Endothelial cell of umbilical vein (primary cell): ENCODE data around the gene PLA2G4B. TPM values are rescaled to one million over a fixed set of nuclear protein-coding genes. Genes with fewer than 3 reads are reported as not detected.

Source experiments
- BruUV-seq: library from RNA; stranded (reverse); fragments of 400-500 nt; replicated peaks from 2 replicates; lab custom pipeline; 2021; lab: Mats Ljungman, UMichigan
- CTCF ChIA-PET: fragments of 300-600, 350-600 bp; sonication (Branson Sonifier 250); formaldehyde crosslinking; loops from one replicate; lab custom pipeline; 2021; ENCODE audit warnings: antibody characterized with exemption, inconsistent platforms; lab: Charles Lee
- POLR2A ChIA-PET: fragments of 300-600, 350-600 bp; sonication (Branson Sonifier 250); formaldehyde crosslinking; loops from one replicate; lab custom pipeline; 2021; ENCODE audit warnings: antibody characterized with exemption, inconsistent platforms; lab: Charles Lee
- DNase-seq: peaks from one replicate; pipeline ENCODE4 v3.0.0-alpha.2; 2011; ENCODE audit warnings: low read depth, low spot score
- FAIRE-seq: peaks from 2 replicates; lab custom pipeline; 2011; peaks lifted over from hg19 to GRCh38; lab: Jason Lieb, UNC
- H2AFZ ChIP-seq: 2 replicates; pipeline ENCODE4 v1.6.0; 2012; ENCODE audit warnings: low read depth, low read length, control low read depth, inconsistent platforms
- H3K27ac ChIP-seq: 2 replicates; pipeline ENCODE4 v1.5.1; 2011; ENCODE audit warnings: low read depth, mild to moderate bottlenecking, control low read depth, low read length, moderate library complexity; ENCODE audit not compliant: insufficient read depth
- H3K27me3 ChIP-seq, 2 experiments: 2 replicates each; pipeline versions ENCODE4 v1.6.0 to v1.6.1; 2011; ENCODE audit warnings: low read length in 2 of 2, mixed read lengths in 1 of 2; ENCODE audit not compliant: control insufficient read depth in 2 of 2, insufficient read depth in 2 of 2
- H3K36me3 ChIP-seq, 2 experiments: 2 replicates in 1 of 2; 3 replicates in 1 of 2; pipeline ENCODE4 v1.5.1; 2011; ENCODE audit warnings: low read length in 2 of 2, mild to moderate bottlenecking in 1 of 2, moderate library complexity in 1 of 2; ENCODE audit not compliant: control insufficient read depth in 2 of 2, insufficient read depth in 2 of 2; ENCODE audit errors: extremely low read depth in 1 of 2
- H3K4me1 ChIP-seq: 3 replicates; pipeline ENCODE4 v1.5.1; 2011; ENCODE audit warnings: mild to moderate bottlenecking, low read length; ENCODE audit not compliant: control insufficient read depth, insufficient read depth; ENCODE audit errors: extremely low read depth
- H3K4me2 ChIP-seq: 2 replicates; pipeline ENCODE4 v1.6.1; 2011; ENCODE audit warnings: low read length, control low read depth, mixed read lengths; ENCODE audit not compliant: insufficient read depth
- H3K4me3 ChIP-seq, 3 experiments: fragments of 200-600 bp in 1 of 3; sonication (generic), shearing (Covaris generic) in 1 of 3; replicated peaks in 1 of 3; 2 replicates each; pipeline ENCODE4 v1.5.1; 2011 to 2016; ENCODE audit warnings: control low read depth in 3 of 3, low read length in 3 of 3, mild to moderate bottlenecking in 2 of 3, inconsistent platforms in 1 of 3, low read depth in 1 of 3, moderate library complexity in 1 of 3; ENCODE audit not compliant: insufficient read depth in 1 of 3
- H3K79me2 ChIP-seq: 2 replicates; pipeline ENCODE4 v1.6.0; 2012; ENCODE audit warnings: low read length, inconsistent platforms; ENCODE audit not compliant: control insufficient read depth, insufficient read depth
- H3K9ac ChIP-seq: replicated peaks from 2 replicates; pipeline ENCODE3; 2011; ENCODE audit warnings: low read length, control low read depth; ENCODE audit not compliant: insufficient read depth; ENCODE audit errors: extremely low read depth
- H3K9me1 ChIP-seq: replicated peaks from 3 replicates; pipeline ENCODE4 v1.6.0; 2011; ENCODE audit warnings: mild to moderate bottlenecking, low read length; ENCODE audit not compliant: control insufficient read depth, insufficient read depth; ENCODE audit errors: extremely low read depth
- H3K9me3 ChIP-seq: replicated peaks from 2 replicates; pipeline ENCODE4 v1.5.1; 2012; ENCODE audit warnings: low read length, inconsistent platforms; ENCODE audit not compliant: control insufficient read depth, insufficient read depth
- H4K20me1 ChIP-seq: replicated peaks from 2 replicates; pipeline ENCODE3; 2011; ENCODE audit warnings: mild to moderate bottlenecking, low read length; ENCODE audit not compliant: control insufficient read depth, insufficient read depth; ENCODE audit errors: extremely low read depth
- CTCF ChIP-seq, 2 donors: IDR thresholded peaks; 1 replicate in 1 of 2; 2 replicates in 1 of 2; pipeline ENCODE4 v1.5.1; 2011; ENCODE audit warnings: low read length in 2 of 2, mild to moderate bottlenecking in 2 of 2, moderate library complexity in 2 of 2, control low read depth in 1 of 2, inconsistent platforms in 1 of 2, low read depth in 1 of 2; ENCODE audit not compliant: insufficient read depth in 1 of 2; ENCODE audit errors: extremely low read depth in 1 of 2
- EZH2 ChIP-seq: IDR thresholded peaks from 2 replicates; pipeline ENCODE4 v1.6.1; 2012; ENCODE audit warnings: borderline replicate concordance, low read depth, mild to moderate bottlenecking, moderate library complexity, low read length, inconsistent platforms; ENCODE audit not compliant: severe bottlenecking
- FOS ChIP-seq: IDR thresholded peaks from 2 replicates; pipeline ENCODE4 v1.6.1; 2011; ENCODE audit warnings: mild to moderate bottlenecking, low read length, moderate library complexity, borderline replicate concordance; ENCODE audit not compliant: insufficient read depth
- GATA2 ChIP-seq: IDR thresholded peaks from 2 replicates; pipeline ENCODE4 v1.7.0; 2011; ENCODE audit warnings: low read depth, mild to moderate bottlenecking, moderate library complexity, mixed read lengths, low read length; ENCODE audit not compliant: insufficient read length, insufficient read depth
- JUN ChIP-seq: IDR thresholded peaks from 2 replicates; pipeline ENCODE4 v1.6.1; 2011; ENCODE audit warnings: borderline replicate concordance, low read depth; ENCODE audit not compliant: insufficient read length, insufficient read depth
- MYC ChIP-seq: IDR thresholded peaks from one replicate; pipeline ENCODE4 v1.6.1; 2011; ENCODE audit warnings: mild to moderate bottlenecking, low read depth, low read length
- POLR2A ChIP-seq: IDR thresholded peaks from 2 replicates; pipeline ENCODE4 v1.6.1; 2012; ENCODE audit warnings: low read depth, mild to moderate bottlenecking, control low read depth, low read length
- POLR2AphosphoS5 ChIP-seq: IDR thresholded peaks from 2 replicates; pipeline ENCODE4 v1.6.1; 2012; ENCODE audit warnings: low read depth, mild to moderate bottlenecking, control low read depth, low read length, moderate library complexity; ENCODE audit not compliant: insufficient read depth
- dilution Hi-C: fragments of 300-500 bp; cut with MboI; formaldehyde crosslinking; loops from one replicate; pipeline ENCODE4 v1.15.0; 2019; ENCODE audit warnings: low sequenced_read_pairs; ENCODE audit not compliant: extremely low pct_ligation_motif_present
- intact Hi-C: fragments of 100-400 bp; cut with micrococcal nuclease; formaldehyde crosslinking; loops from one replicate; pipeline ENCODE4 v1.10.0; 2022
- polyA plus RNA-seq, 4 experiments: library from polyadenylated mRNA; depleted of rRNA in 3 of 4; stranded (reverse) in 3 of 4; unstranded in 1 of 4; fragments of >200 nt; gene quantifications; 2 replicates each; pipeline versions ENCODE4 v1.2.1 to v1.2.3, GENCODE V29; 2011 to 2012; ENCODE audit warnings: missing spikeins in 1 of 4
- total RNA-seq: library from RNA; stranded (reverse); gene quantifications from 2 replicates; pipeline ENCODE4 v1.2.3, GENCODE V29; 2021

Gene PLA2G4B
- total and polyA plus RNA-seq, 2 donors (not counting 3 experiments of a cell fraction or from before 2014, with no cell fraction given), result 4.0 to 7.9 TPM

DNA sequence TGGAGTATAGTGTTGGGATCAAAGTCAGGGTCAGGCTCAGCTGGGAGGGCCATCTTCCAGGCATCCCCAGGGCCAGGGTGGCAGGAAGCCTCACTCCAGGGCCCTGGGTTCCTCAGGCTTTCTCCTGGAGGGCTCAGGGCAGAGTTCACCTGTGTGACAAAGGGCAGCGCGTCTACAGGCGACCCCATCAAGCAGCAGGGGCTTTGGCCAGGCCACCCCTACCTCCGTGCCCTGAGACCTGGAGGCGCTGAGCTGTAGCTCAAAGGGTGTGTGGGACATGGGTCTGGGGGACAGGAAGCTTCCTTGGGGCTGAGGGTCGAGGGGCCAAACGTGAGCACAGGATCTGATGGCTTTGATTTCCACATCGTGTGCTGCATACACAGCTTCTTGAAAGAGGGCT, 42.4 kb downstream of the PLA2G4B start:
- POLR2A ChIA-PET, result no interaction called here
- no peak overlapping the region for H3K4me2 ChIP-seq
- H3K9me1 ChIP-seq, result no peaks in the 10 kb centered on the region
- TF ChIP-seq POLR2AphosphoS5, result no peak
- TF ChIP-seq POLR2A, result no peak
- TF ChIP-seq MYC, result no peak
- TF ChIP-seq JUN, result no peak
- TF ChIP-seq FOS, result no peak
- no peak overlapping the region for H3K4me3 ChIP-seq
- no peak overlapping the region for H2AFZ ChIP-seq
- DNase-seq (no peak), FAIRE-seq (no peak)
- H3K27me3 ChIP-seq, result no peaks in the 10 kb centered on the region
- H3K9ac ChIP-seq, result no peak overlapping the region
- no peaks in the 10 kb centered on the region for H3K79me2 ChIP-seq
- intact Hi-C loops (no loop called here), dilution Hi-C loops (no loop called here)
- BruUV-seq, result no TSS peak
- no peaks in the 10 kb centered on the region for H3K9me3 ChIP-seq
- H3K4me1 ChIP-seq, result no peaks in the 10 kb centered on the region
- H4K20me1 ChIP-seq, result no peaks in the 10 kb centered on the region
- CTCF ChIA-PET, result interaction anchor here (1.3 kb wide), 1 partner anchor 18 kb away, joined by 3 read pairs; no protein-coding TSS in a partner anchor
- H3K36me3 ChIP-seq, result peaks cover 5 to 38% of the 10 kb centered on the region in 2 experiments
- H3K27ac ChIP-seq, result no peak overlapping the region

GRCh38 chr15:41881550-41881919, 42.9 kb downstream of the PLA2G4B start:
- no peak for TF ChIP-seq EZH2
- TF ChIP-seq POLR2A, result no peak
- no peak for TF ChIP-seq POLR2AphosphoS5
- TF ChIP-seq MYC, result no peak
- TF ChIP-seq GATA2, result no peak
- TF ChIP-seq CTCF (IDR thresholded peaks at IDR 0.05; ENCODE audit: extremely low read depth in 1 of 2, insufficient read depth in 1 of 2, low read depth in 1 of 2, low read length in 2 of 2), result no peak
- TF ChIP-seq FOS, result no peak
- Histone ChIP-seq H3K4me3 (no peak overlapping the region), H3K9me3 (no peaks in the 10 kb centered on the region), H3K27me3 (no peaks in the 10 kb centered on the region), H4K20me1 (no peaks in the 10 kb centered on the region), H3K27ac (no peak overlapping the region), H3K4me2 (no peak overlapping the region), H3K9ac (no peak overlapping the region), H3K4me1 (no peaks in the 10 kb centered on the region), H3K79me2 (no peaks in the 10 kb centered on the region), H3K9me1 (no peaks in the 10 kb centered on the region), H3K36me3 (peaks cover 5 to 37% of the 10 kb centered on the region in 2 experiments), H2AFZ (no peak overlapping the region)
- no TSS peak for BruUV-seq
- ChIA-PET POLR2A (no interaction called here), CTCF (interaction anchor here (1.3 kb wide), 1 partner anchor 18 kb away, joined by 3 read pairs; no protein-coding TSS in a partner anchor)
- intact Hi-C loops (no loop called here), dilution Hi-C loops (no loop called here)
- no peak for FAIRE-seq
- DNase-seq, result no peak
